HG03439 (cell line): ENCODE measurements around the gene GNG14.
"Not testable (repeated sequence)": the region's sequence is repeated elsewhere in the genome, so short reads cannot be mapped to it uniquely, and the experiment has no call there.

Experiments
- ATAC-seq: cut with Tn5 transposase; IDR thresholded peaks from one replicate; pipeline ENCODE4 v1.9.1; 2021; ENCODE audit warnings: mild to moderate bottlenecking, moderate library complexity; ENCODE audit not compliant: unreplicated experiment

The GNG14 gene

DNA sequence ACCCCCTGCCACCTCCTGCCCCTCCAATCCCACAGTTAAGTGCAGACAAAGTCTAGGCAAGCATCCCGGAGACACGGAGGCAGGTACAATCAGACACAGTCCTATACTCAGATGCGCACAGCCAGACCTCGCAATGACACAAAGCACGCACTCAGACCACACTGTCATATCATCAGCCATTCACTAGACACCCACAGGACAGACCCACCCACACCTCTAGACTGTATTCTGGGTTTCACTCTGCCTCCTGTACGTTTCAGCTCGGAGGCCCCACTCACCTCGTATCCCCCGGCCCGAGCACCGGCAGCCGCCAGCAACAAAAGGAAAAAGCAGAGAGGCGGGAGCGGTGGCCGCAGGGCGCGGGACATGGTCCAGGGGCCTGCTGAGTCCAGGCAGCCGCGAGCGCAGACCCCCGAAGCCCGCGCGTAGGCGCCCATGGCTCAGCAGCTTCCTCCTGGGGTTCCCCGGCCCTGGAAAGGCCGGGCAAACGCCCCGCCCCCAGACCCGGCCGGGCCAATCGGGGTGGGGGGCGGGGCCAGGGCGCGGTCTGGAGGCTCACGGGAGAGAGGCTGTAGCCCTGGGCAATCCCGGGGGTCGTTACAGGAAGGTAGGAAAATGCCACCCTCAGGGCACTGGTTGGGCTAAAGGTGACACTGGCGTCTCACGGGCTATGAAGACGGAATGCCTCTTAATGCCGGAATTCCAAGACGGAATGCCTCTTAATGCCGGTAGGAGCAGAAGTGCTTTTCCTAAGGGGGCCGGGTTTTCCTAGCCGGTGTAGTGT, 21.3 kb upstream of the GNG14 start, which contains the start of the genes MAN2B1 and WDR83:
TSS of gene MAN2B1 (minus strand) at position 478 of the 784 bp plus-strand sequence. CDS start at position 437, 41 bp downstream.
TSS of gene WDR83 (plus strand) at position 543 of the 784 bp plus-strand sequence. CDS start 2,984 bp downstream, outside the sequence.
- ATAC-seq: peak; percentile 43

DNA sequence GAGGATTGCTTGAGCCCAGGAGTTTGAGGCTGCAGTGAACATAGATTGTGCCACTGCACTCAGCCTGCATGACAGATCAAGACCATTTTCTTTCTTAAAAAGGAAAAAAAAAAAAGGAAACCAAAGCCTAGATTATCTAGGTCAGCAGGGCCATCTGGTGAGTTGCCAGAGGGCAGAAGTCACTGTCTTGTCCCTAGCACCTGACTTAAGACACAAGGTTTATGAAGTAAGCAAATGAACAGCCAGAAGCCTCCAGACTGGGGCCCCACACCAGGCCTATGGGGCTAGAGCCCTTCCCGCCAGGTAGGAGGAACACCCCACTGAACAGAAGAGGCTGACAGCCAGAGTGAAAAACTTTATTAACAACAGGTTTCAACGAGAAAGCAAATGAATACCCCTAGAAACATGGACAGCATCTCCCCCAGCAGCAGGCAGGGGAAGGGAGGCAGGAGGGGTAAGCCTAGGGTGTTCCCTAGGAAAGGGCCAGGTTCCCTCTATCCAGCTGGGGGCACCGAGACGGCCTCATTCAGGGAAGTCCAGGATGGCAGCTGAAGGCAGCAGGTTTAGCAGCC, 20.0 kb upstream of the GNG14 start:
- no peak for ATAC-seq

DNA sequence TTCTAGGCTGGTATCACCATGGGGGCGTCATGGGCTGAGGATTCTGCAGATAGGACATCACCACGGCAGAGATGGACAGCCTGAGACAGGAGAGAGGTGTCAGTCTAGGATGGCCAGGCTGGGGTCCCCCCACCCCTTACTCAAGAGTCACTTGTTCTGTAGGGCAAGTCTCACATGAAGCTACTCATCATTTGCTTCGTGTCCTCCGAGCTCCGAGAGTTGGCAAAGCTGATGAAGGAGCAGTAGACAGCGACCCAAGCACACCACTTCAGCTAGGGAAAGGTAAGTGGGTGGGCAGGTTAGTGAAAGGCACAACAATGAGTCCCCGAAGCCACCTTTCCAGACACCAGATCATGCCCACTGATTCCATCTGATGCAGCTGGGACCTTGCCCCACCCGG, 19.5 kb upstream of the GNG14 start:
- ATAC-seq: no peak

DNA sequence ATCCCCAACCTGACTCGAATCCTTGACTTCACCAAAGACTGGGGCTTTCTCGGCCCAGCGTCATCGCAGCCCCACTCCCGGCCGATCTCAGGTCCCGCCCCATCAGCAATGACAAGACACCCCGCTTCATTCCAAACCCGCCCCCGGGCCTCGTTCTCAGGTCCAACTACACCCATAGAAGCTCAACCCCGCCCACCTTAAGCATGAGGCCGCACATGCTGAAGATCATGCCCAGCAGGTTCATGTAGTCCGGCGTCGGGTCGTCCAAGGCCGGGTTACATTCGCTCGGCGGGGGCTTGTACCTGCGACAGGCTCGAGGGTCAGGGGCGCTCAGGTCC, 18.9 kb upstream of the GNG14 start:
- peak; percentile 15 for ATAC-seq

DNA sequence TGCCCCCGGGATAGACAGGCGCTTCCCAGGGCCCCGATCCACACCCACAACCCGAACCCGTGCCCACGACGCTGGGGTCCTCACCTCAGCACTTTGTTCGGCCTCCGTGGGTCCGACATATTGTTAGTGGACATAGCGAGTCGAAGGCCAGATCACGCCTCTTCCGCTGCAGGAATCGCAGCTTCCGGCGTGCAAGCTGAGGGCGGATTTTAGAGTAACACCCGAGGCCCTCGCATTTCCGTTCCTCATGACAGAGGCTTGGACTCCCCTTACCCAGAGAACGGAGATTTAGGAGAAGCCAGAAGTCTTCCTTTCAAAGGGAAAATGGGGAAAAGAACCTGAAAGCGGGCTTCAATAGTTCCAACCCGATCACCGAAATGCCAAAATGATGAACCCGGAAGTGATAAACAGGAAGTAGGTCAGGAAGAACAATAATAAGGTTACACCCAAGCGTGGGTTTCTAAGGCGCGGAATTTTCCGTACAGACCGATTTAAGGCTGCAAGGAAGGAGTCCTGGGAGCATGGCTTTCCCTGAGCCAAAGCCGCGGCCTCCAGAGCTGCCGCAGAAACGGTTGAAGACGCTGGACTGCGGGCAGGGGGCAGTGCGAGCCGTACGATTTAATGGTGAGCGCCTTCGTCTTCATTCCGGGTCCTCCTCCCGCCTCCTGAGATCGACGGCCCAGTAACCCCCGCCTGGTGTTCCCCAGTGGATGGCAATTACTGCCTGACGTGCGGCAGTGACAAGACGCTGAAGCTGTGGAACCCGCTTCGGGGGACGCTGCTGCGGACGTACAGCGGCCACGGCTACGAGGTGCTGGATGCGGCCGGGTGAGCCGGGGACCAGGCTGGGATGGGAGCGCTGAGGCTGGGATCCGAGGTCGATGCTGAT, 18.3 kb upstream of the GNG14 start:
- ATAC-seq: peak; percentile 29

DNA sequence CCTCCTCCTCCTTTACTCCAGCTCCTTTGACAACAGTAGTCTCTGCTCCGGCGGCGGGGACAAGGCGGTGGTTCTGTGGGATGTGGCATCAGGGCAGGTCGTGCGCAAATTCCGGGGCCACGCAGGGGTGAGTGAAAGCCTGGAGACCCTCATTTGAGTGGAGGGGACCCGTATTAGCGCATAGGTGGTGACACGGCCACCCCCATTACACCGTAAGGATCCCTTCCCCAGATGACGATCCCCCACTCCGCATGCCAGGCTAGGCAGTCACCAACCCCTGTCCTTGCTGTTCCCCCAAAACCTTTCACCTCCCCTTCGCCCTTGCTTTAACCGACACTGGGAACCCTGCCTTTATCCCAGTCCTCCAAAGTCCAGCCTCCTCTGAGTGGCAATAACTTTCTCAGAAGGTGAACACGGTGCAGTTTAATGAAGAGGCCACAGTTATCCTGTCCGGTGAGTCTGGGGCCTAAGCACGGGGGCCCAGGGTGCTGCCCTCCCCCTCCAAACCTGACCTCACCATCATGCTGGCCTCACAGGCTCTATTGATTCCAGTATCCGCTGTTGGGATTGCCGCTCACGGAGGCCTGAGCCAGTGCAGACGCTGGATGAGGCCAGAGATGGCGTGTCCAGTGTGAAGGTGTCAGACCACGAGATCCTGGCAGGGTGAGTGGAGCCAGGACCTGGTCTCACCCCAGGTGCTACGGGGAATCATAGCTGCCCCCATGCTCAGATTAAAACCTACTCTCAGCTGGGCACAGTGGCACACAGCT, 17.5 kb upstream of the GNG14 start:
- no peak for ATAC-seq

DNA sequence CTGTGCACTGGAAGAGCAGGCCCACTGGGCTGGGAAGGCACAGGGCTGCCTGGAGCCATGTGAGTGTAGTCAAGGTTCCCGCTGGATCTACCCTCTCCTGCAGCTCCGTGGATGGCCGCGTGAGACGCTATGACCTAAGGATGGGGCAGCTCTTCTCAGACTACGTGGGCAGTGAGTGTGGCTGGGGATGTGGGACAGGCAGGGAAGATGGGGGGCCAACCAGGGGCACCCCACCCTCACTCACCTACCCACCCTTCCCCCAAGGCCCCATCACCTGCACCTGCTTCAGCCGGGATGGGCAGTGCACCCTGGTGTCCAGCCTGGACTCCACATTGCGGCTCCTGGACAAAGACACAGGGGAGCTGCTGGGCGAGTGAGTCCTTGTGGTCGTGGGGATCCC, 15.1 kb upstream of the GNG14 start:
- no peak for ATAC-seq

DNA sequence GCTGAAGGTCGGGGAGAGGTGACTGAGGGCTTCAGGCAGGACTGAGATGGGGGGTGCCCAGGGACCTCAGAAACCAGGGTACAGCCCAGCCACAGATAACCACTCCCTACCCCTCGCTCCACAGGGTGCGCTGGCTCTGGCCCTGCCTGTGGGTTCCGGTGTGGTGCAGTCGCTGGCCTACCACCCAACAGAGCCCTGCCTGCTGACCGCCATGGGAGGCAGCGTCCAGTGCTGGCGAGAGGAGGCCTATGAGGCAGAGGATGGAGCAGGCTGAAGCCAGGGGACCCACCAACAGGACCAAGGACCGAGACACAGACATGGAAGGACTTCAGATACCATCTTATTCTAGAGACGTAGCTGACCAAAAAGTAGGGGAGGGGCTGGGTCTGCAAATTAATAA, 12.4 kb upstream of the GNG14 start:
- no peak for ATAC-seq

DNA sequence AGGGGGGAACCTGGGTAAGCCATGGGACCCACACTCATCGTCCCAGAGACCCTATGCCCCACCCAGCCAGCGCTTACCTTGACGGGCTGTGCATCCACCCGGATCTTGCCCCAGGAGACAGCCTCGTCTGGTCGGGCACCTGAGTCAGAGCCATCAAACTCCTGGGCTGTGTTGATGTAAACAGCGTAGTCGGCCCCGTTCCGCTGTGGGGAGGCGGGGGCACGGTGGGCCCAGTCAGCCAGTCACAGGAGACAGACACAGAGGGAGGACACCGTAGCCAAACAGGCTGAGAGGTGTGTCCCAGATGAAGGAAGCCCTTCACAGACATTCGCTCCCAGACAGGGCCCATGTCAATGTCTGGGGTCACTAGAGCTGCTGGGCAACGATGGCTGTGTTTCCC, 11.9 kb upstream of the GNG14 start:
- ATAC-seq: no peak

DNA sequence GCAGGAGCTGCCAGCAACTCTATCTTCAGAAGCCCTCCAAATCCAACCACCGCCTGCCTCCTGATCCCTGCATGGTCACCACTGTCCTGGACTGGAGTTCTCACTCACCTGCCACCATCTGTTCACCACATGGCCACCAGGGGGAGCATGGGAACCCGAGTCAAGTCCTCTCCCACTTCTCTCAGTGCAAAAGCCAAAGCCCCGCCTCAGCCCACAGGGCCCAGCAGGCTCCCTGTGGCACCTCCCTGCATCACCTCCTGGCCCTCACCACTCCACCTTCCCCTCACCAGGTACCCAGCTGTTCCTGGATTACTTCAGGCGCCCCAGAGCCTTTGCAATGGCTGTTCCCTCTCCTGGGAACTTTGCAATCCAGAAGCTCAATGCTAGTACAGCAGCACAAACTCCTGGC, 11.4 kb upstream of the GNG14 start:
- ATAC-seq: no peak

DNA sequence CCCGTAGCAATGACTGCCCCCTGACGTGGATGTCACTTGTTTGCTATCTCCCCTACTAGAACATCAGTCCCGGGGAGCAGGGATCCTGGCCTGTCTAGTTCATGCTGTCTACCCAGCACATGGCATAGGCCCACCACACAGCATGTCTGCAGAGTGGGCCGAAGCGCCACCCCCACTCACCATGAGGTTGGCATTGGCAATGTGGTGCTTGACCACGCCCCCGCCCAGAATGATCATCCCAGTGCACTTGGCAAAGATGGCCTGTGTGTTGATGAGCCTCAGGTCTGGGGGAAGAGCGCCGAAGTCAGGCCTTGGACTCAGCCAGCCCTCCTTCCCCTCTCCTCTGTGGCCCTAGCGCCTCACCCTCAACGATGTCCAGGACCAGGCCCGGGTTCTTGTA, 10.9 kb upstream of the GNG14 start:
- ATAC-seq: no peak

DNA sequence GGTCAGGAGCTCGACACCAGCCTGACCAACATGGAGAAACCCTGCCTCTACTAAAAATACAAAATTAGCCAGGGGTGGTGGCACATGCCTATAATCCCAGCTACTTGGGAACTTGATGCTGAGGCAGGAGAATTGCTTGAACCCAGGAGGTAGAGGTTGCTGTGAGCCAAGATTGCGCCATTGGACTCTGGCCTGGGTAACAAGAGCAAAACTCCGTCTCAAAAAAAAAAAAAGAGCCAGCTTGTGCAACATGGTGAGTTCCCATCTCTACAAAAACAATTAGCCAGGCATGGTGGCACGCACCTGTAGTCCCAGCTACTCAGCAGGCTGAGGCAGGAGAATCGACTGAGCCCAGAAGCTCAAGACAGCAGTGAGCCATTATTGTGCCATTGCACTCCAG, 9.8 kb upstream of the GNG14 start:
- not testable (repeated sequence) for ATAC-seq

DNA sequence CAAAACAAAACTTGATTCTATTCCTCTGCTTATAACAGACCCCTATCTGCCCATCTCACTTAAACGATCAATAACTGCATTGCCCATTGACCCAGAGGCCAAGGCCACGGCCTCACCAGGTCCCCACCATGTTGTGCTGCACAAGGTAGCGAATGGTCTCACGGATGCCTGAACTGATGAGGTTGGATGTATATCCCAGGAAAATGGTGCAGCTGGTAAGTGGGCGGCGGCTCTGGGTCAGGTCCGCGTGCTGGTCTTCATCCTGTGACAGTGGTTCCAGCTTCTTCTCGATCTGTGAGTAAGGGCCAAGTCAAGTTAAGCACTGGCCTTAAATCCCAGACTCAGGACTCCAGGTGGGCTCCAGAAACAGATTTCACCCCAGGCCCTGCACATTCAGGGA, 7.8 kb upstream of the GNG14 start:
- no peak for ATAC-seq

DNA sequence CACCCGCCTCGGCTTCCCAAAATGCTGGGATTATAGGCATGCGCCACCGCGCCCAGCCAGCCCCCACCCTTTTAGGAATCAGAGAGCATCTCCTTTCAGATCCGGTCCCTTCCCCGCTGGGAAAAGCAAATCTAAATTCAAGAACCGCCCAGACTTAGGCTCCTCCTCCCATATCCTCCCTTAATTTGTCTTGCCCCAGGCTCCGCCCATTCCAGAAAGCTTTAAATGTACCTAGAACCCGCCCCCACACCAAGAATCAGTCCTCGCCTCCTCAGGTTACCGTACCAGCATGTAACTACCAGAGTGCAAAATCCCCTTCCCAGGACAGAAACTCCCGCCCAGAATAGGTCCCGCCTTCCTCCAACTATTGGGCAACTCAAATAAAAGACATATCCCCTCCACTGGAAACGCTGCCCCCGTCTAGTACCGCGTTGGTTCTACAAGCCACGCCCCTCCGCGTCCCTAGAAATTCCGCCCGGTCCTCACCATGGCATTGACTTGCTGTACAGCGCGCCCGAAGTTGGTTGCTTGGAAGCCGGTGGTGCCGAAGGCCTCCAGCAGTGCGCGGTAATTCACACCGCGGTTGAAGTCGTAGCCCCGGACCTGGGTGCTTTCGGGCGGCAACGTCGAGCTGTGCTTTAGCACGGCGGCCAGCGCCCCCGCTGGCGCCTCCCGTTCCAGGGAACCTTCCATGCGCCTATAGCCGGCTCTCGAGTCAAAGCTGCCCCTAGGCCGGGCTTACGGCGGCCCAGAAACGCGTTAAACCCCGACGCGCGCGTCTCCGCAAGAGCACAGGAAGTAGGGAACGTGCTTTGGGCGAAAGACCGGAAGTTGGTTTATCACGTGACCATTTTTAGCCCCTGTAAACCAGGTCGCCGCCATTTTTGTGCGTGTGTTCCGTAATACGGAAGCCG, 6.5 kb upstream of the GNG14 start, which contains the start of gene DHPS:
TSS of gene DHPS (minus strand) at position 807 of the 914 bp plus-strand sequence. CDS start at position 693, 114 bp downstream.
- peak; percentile 77 for ATAC-seq

DNA sequence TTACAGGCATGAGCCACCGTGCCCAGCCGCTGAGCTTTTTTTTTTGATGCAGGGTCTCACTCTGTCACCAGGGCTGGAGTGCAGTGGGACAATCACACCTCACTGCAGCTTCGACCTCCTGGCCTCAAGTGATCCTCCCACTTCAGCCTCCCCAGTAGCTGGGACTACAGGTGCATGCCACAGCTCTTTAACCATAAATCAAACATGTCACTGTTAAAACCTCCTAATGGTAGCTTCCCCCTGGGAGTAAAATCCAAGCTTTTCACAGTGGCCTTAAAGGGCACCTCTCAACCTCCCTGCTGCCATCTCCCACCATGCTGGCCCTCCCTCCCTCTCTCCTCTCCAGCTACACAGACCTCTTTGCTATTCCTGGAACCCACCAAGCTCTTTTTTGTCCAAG, 2.0 kb upstream of the GNG14 start:
- no peak for ATAC-seq

DNA sequence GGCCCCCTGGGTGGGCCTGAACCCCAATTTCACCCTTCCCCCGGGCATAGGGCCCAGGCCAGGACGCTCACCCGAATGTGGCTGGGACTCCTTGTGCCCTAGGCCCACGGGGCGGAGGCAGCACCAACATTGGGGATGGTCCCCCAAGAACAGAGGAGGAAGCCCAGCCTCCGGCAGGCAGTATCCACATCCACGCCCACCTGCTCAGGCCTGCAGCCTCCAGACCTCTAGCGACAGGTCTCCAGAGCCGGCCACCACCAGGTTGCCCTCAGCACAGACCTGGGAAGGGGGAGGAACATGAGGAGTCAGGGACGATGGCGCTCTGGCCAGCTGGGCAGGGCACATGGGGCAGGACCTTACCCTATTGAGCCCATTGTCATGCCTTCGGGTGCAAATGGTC, 1.2 kb downstream of the GNG14 start:
- no peak for ATAC-seq

DNA sequence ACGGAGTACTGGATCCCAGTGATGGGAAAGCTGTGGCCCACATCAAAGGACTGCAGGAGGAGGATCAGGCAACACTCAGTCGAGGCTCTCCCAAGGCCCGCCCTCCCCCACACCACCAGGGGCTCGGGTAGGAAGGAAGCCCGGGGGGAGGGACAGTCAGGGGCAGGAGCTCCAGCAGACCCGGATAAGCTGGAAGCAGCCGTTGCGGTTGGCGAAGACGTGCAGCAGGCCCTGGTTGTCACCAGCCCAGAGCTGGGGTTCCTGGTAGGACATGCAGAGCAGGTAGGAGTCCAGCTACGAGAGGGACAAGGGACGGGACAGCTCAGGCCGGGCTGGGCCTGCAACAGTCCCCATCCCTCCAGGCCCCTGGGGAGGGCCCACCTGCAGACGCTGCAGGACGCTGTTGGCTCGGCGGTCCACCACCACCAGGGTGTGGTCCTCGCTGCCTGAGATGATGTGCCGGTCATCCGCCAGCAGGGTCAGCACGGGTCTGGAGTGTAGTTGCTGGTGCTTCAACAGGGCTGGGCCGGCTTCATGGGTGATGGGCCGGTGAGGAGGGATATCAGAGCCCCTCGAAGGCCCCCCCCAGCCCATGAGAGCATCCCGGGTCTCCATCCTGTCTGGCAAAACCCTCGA, 1.9 kb downstream of the GNG14 start:
- ATAC-seq: no peak

DNA sequence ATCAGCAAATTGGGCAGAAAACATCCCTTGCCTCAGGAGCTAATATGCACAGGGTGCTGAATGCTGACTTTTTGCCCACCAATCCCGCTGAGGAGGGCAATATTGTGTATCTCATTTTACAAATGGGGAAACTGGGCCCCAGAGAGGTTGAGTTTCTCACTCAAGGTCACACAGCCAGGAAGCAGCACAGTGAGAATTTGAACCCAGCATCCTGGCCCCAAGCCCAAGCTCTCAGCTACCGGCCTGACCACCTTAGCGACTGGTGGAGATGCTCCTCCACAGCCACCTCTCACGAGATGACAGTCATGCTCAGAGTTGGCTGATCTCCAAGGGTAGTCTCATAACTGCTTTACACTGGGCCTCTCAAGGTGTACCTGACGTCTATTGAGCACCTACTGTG, 5.2 kb downstream of the GNG14 start:
- no peak for ATAC-seq

DNA sequence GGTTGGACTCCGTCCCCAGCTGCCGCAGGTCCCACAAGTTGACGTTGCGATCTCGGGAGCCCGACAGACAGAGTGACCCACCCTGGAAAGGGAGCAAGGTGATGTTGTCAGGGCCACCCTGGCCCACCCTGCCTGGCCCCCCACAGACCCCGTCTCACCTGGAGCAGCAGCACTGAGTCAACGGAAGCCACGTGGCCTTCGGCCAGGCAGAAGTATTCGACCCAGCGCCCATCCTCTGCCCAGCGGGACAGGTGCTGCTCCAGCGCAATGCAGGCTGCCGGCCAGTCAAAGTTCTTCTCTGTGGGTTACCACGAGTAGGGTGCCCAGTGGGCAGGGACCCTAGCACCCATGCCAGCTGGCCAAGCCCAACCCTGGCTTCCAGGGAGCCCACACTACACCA, 6.8 kb downstream of the GNG14 start:
- ATAC-seq: no peak
